ENCODE results near the gene ACTG2. TPM values are rescaled to one million over a fixed set of nuclear protein-coding genes. Genes with fewer than 3 reads are reported as not detected.

Gene ACTG2
- polyA plus RNA-seq, 1 donor (not counting 4 experiments of a cell fraction or from before 2014, with no cell fraction given): not detected

DNA sequence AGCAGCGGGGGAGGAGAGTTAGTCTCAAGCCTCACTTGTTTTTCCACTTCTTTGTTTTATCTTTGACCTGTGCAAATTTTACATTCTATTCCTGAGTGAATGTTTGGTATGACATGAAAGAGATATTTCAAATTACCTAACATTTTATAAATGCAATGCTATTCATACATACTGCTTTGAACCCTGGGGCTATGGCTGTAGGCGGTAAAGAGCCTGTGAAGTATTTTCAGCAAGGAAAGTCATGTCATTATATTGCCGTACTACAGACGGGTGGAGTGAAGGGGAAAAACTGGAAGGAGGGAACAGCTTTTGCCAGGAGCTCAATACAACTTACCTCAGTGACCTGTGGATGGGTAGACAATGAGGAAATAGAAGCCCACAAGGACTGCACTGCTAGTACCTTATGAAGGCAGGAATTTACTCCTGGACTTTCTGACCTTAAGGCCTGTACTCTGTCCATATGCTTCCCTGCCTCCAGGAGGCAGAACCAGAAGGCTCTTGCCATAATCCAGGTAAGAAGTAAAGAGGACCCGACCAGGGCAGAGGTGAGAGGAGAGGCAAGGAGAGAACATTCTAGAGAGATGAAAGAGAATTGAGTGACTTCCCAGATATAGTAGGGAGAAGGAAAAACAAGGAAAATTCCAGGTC lies 63.5 kb downstream of the ACTG2 start:
- Histone ChIP-seq H3K9me1 (ENCODE audit: control insufficient read depth, extremely low read depth, insufficient read depth, low read length) (no peaks in the 10 kb centered on the region), H3K36me3 (ENCODE audit: control insufficient read depth in 2 of 2, extremely low read depth in 1 of 2, insufficient read depth in 2 of 2, low read length in 2 of 2) (peaks cover 33 to 51% of the 10 kb centered on the region in 2 experiments), H3K9me3 (ENCODE audit: control insufficient read depth, low read depth, low read length) (no peaks in the 10 kb centered on the region), H3K27me3 (ENCODE audit: control insufficient read depth, extremely low read depth, insufficient read depth, low read length) (no peaks in the 10 kb centered on the region), H3K4me2 (ENCODE audit: control insufficient read depth, extremely low read depth, insufficient read depth, low read depth, low read length) (no peak overlapping the region), H3K4me1 (ENCODE audit: control insufficient read depth, extremely low read depth, insufficient read depth, low read length) (peaks cover 13% of the 10 kb centered on the region), H2AFZ (ENCODE audit: control insufficient read depth, low read length) (no peak overlapping the region), H3K79me2 (ENCODE audit: control insufficient read depth, insufficient read depth, low read length) (peaks cover 17% of the 10 kb centered on the region), H3K27ac (ENCODE audit: control insufficient read depth, insufficient read depth, low read length) (no peak overlapping the region), H3K9ac (ENCODE audit: control insufficient read depth, extremely low read depth, insufficient read depth, low read length) (no peak overlapping the region), H3K4me3 (ENCODE audit: control insufficient read depth in 2 of 3, extremely low read depth in 1 of 3, insufficient read depth in 2 of 3, low read depth in 1 of 3, low read length in 3 of 3) (no peak overlapping the region), H4K20me1 (ENCODE audit: control insufficient read depth, extremely low read depth, insufficient read depth, low read length) (peaks cover 5% of the 10 kb centered on the region)
- no peak for FAIRE-seq
- dilution Hi-C loops (cut with MboI; ENCODE audit: extremely low pct_ligation_motif_present, low sequenced_read_pairs): no loop called here
- DNase-seq (ENCODE audit: low read depth, low spot score): no peak
- TF ChIP-seq, protein P1, sequence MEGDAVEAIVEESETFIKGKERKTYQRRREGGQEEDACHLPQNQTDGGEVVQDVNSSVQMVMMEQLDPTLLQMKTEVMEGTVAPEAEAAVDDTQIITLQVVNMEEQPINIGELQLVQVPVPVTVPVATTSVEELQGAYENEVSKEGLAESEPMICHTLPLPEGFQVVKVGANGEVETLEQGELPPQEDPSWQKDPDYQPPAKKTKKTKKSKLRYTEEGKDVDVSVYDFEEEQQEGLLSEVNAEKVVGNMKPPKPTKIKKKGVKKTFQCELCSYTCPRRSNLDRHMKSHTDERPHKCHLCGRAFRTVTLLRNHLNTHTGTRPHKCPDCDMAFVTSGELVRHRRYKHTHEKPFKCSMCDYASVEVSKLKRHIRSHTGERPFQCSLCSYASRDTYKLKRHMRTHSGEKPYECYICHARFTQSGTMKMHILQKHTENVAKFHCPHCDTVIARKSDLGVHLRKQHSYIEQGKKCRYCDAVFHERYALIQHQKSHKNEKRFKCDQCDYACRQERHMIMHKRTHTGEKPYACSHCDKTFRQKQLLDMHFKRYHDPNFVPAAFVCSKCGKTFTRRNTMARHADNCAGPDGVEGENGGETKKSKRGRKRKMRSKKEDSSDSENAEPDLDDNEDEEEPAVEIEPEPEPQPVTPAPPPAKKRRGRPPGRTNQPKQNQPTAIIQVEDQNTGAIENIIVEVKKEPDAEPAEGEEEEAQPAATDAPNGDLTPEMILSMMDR (optimal IDR thresholded peaks at IDR 0.05 in 1 of 3, IDR thresholded peaks at IDR 0.05 in 1 of 3, conservative IDR thresholded peaks at IDR 0.05 in 1 of 3; ENCODE audit: extremely low read depth in 1 of 3, insufficient read depth in 2 of 3, low read length in 3 of 3): no peak
- TF ChIP-seq EZH2 (IDR thresholded peaks at IDR 0.05; ENCODE audit: low read length): no peak

DNA sequence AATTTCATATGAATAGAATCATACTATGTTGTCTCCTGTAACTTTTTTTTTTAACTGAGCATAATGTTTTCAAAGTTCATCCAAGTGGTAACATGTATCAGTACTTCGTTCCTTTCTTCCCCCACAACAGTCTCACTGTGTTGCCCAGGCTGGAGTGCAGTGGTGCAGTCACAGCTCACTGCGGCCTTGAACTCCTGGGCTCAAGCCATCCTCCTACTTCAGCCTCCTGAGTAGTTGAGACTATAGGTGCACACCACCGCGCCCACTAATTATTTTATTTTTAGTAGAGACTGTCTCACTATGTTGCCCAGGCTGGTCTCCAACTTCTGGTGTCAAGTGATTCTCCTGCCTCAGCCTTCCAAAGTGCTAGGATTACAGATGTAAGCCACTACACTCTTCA lies 68.5 kb downstream of the ACTG2 start:
- H3K36me3 ChIP-seq (ENCODE audit: control insufficient read depth in 2 of 2, extremely low read depth in 1 of 2, insufficient read depth in 2 of 2, low read length in 2 of 2): peaks cover 15 to 19% of the 10 kb centered on the region in 2 experiments
- DNase-seq (ENCODE audit: low read depth, low spot score) (no peak), FAIRE-seq (no peak)
- no peak overlapping the region for H3K4me2 ChIP-seq (ENCODE audit: control insufficient read depth, extremely low read depth, insufficient read depth, low read depth, low read length)
- dilution Hi-C loops (cut with MboI; ENCODE audit: extremely low pct_ligation_motif_present, low sequenced_read_pairs): no loop called here
- no peaks in the 10 kb centered on the region for H3K27me3 ChIP-seq (ENCODE audit: control insufficient read depth, extremely low read depth, insufficient read depth, low read length)
- no peaks in the 10 kb centered on the region for H3K79me2 ChIP-seq (ENCODE audit: control insufficient read depth, insufficient read depth, low read length)
- H2AFZ ChIP-seq (ENCODE audit: control insufficient read depth, low read length): no peak overlapping the region
- H3K27ac ChIP-seq (ENCODE audit: control insufficient read depth, insufficient read depth, low read length): no peak overlapping the region
- TF ChIP-seq EZH2 (IDR thresholded peaks at IDR 0.05; ENCODE audit: low read length): no peak
- H3K9me3 ChIP-seq (ENCODE audit: control insufficient read depth, low read depth, low read length): no peaks in the 10 kb centered on the region
- no peak overlapping the region for H3K9ac ChIP-seq (ENCODE audit: control insufficient read depth, extremely low read depth, insufficient read depth, low read length)
- H3K4me1 ChIP-seq (ENCODE audit: control insufficient read depth, extremely low read depth, insufficient read depth, low read length): no peaks in the 10 kb centered on the region
- no peaks in the 10 kb centered on the region for H4K20me1 ChIP-seq (ENCODE audit: control insufficient read depth, extremely low read depth, insufficient read depth, low read length)
- no peaks in the 10 kb centered on the region for H3K9me1 ChIP-seq (ENCODE audit: control insufficient read depth, extremely low read depth, insufficient read depth, low read length)
- no peak overlapping the region for H3K4me3 ChIP-seq (ENCODE audit: control insufficient read depth in 2 of 3, extremely low read depth in 1 of 3, insufficient read depth in 2 of 3, low read depth in 1 of 3, low read length in 3 of 3)

All from keratinocyte (primary cell).